B cell (primary cell): ENCODE measurements around the gene GRM4. TPM values are rescaled to one million over a fixed set of nuclear protein-coding genes. Genes with fewer than 3 reads are reported as not detected.

Source experiments
- ATAC-seq: fragments of 200-7000 bp; cut with Tn5 transposase; one replicate; pipeline ENCODE4 v1.10.0; 2021; ENCODE audit warnings: low read depth, mild to moderate bottlenecking, moderate number of reproducible peaks, moderate library complexity
- CTCF ChIA-PET: fragments of 350-600 bp; sonication (Branson Sonifier 250); formaldehyde crosslinking; loops from one replicate; lab custom pipeline; 2021; ENCODE audit warnings: antibody characterized with exemption, inconsistent platforms; lab: Charles Lee
- POLR2A ChIA-PET: fragments of 350-600 bp; sonication (Branson Sonifier 250); formaldehyde crosslinking; loops from one replicate; lab custom pipeline; 2021; ENCODE audit warnings: antibody characterized with exemption; lab: Charles Lee
- DNase-seq: peaks from one replicate; pipeline ENCODE4 v3.0.0; 2013
- H2AFZ ChIP-seq: 2 replicates; pipeline ENCODE4 v1.6.1; 2012; ENCODE audit warnings: mild to moderate bottlenecking, low read depth, low read length; ENCODE audit not compliant: insufficient read depth, poor library complexity, severe bottlenecking
- H3K27ac ChIP-seq, 2 donors: 1 replicate in 1 of 2; 2 replicates in 1 of 2; pipeline ENCODE4 v1.5.1; 2012 to 2013; ENCODE audit warnings: low read length in 2 of 2, mild to moderate bottlenecking in 2 of 2, moderate library complexity in 1 of 2
- H3K27me3 ChIP-seq, 4 experiments: fragments of 200-600 bp in 1 of 4; sonication (generic) in 1 of 4; replicated peaks in 1 of 4; 1 replicate in 2 of 4; 2 replicates in 2 of 4; pipeline versions ENCODE4 v1.6.1 to v1.7.0; 2013 to 2016; ENCODE audit warnings: low read length in 3 of 4, mild to moderate bottlenecking in 2 of 4, mixed read lengths in 1 of 4, moderate library complexity in 1 of 4; ENCODE audit not compliant: insufficient read depth in 4 of 4, control insufficient read depth in 3 of 4; ENCODE audit errors: control extremely low read depth in 1 of 4
- H3K36me3 ChIP-seq, 2 experiments: replicated peaks in 1 of 2; 1 replicate in 1 of 2; 2 replicates in 1 of 2; pipeline versions ENCODE4 v1.6.1 to v1.7.1; 2013; ENCODE audit warnings: low read length in 1 of 2; ENCODE audit not compliant: insufficient read depth in 2 of 2, control insufficient read depth in 1 of 2; ENCODE audit errors: control extremely low read depth in 1 of 2, extremely low read depth in 1 of 2
- H3K4me1 ChIP-seq, 2 donors: fragments of 200-600 bp in 1 of 2; sonication (generic) in 1 of 2; 1 replicate in 1 of 2; 2 replicates in 1 of 2; pipeline versions ENCODE4 v1.5.1 to v1.6.1; 2013 to 2017; ENCODE audit warnings: low read length in 2 of 2; ENCODE audit not compliant: control insufficient read depth in 2 of 2, insufficient read depth in 2 of 2
- H3K4me2 ChIP-seq: replicated peaks from 2 replicates; pipeline ENCODE3; 2012; ENCODE audit warnings: mild to moderate bottlenecking, low read depth, low read length; ENCODE audit not compliant: poor library complexity, severe bottlenecking
- H3K4me3 ChIP-seq, 5 experiments: fragments of 200-600 bp in 1 of 5; sonication (generic) in 1 of 5; 1 replicate in 3 of 5; 2 replicates in 2 of 5; pipeline versions ENCODE4 v1.5.1 to v1.7.0; 2011 to 2016; ENCODE audit warnings: low read length in 4 of 5, mild to moderate bottlenecking in 4 of 5, low read depth in 2 of 5, control low read depth in 1 of 5, moderate library complexity in 1 of 5; ENCODE audit not compliant: insufficient read depth in 1 of 5; ENCODE audit errors: control extremely low read depth in 1 of 5, extremely low read depth in 1 of 5
- H3K79me2 ChIP-seq: fragments of 200-600 bp; sonication (generic); one replicate; pipeline ENCODE4 v1.6.0; 2016; ENCODE audit warnings: low read length; ENCODE audit not compliant: control insufficient read depth, insufficient read depth
- H3K9ac ChIP-seq: fragments of 200-600 bp; sonication (generic); 2 replicates; pipeline ENCODE4 v1.6.1; 2017; ENCODE audit warnings: mild to moderate bottlenecking, low read length, moderate library complexity
- H3K9me3 ChIP-seq, 3 donors: one replicate each; pipeline versions ENCODE4 v1.6.1 to v1.7.1; 2013; ENCODE audit warnings: low read length in 2 of 3; ENCODE audit not compliant: control insufficient read depth in 2 of 3, insufficient read depth in 1 of 3; ENCODE audit errors: control extremely low read depth in 1 of 3
- H4K20me1 ChIP-seq: 2 replicates; pipeline ENCODE4 v1.6.0; 2012; ENCODE audit warnings: mild to moderate bottlenecking, low read length; ENCODE audit not compliant: insufficient read depth, control insufficient read depth, poor library complexity, severe bottlenecking
- H3K27ac Mint-ChIP-seq: one replicate; pipeline ENCODE4 v1.8.0; 2021; ENCODE audit warnings: mixed read lengths
- H3K27me3 Mint-ChIP-seq: one replicate; pipeline ENCODE4 v1.8.0; 2021; ENCODE audit warnings: mixed read lengths
- H3K4me1 Mint-ChIP-seq: one replicate; pipeline ENCODE4 v1.8.0; 2021; ENCODE audit warnings: mixed read lengths
- H3K4me3 Mint-ChIP-seq: one replicate; pipeline ENCODE4 v1.8.0; 2021; ENCODE audit warnings: mixed read lengths
- H3K9me3 Mint-ChIP-seq: one replicate; pipeline ENCODE4 v1.8.0; 2022; ENCODE audit warnings: mixed read lengths; ENCODE audit not compliant: insufficient read depth
- EZH2 ChIP-seq: IDR thresholded peaks from 2 replicates; pipeline ENCODE4 v1.6.1; 2012; ENCODE audit warnings: borderline replicate concordance, low read depth, mild to moderate bottlenecking, moderate library complexity, low read length; ENCODE audit not compliant: insufficient read depth, poor library complexity, severe bottlenecking
- WGBS: methylation state at CpG from one replicate; pipeline ENCODE4 v1.1.5; 2013; ENCODE audit warnings: missing lambda C conversion rate; ENCODE audit not compliant: insufficient coverage; 5-methylcytosine and 5-hydroxymethylcytosine counted together
- intact Hi-C: fragments of 100-400 bp; cut with micrococcal nuclease; formaldehyde crosslinking; loops from one replicate; pipeline ENCODE4 v1.10.0; 2022
- polyA plus RNA-seq: library from polyadenylated mRNA; depleted of rRNA; stranded (reverse); fragments of >200 nt; gene quantifications from 2 replicates; pipeline ENCODE4 v1.2.3, GENCODE V29; 2012
- total RNA-seq, 2 donors: library from RNA; stranded (reverse); fragments of 120-200 nt in 1 of 2; gene quantifications; 1 replicate in 1 of 2; 2 replicates in 1 of 2; pipeline versions ENCODE4 v1.2.3 to v1.2.4, GENCODE V29; 2013 to 2022
- TF ChIP-seq, protein P1 (sequence below): fragments of 200-600 bp; IDR thresholded peaks from one replicate; pipeline ENCODE4 v1.8.0; 2022; ENCODE audit warnings: antibody characterized with exemption, mild to moderate bottlenecking

GRM4 gene
- total and polyA plus RNA-seq, 2 donors (not counting 1 experiment from before 2014, with no cell fraction given) = 0.04 TPM; not detected in 1

DNA sequence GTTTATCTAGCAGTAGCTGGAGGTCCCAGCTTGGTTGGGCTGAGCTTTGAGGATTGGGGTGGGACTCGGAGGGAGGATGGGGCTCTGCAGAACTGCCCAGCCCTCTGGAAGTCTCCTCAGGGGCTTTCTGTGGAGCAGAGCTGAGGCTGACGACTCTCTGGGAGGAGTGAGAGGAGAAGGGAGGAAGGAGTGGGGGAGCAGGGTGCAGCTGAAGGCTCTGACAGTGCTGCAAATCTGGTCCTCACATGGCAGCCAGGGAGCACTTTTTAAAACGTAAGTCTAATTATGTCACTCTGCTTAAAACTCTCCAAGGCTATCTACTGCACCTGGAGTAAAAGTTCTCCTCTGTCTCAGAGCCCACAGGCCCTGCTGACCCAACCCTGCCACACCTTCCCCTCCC is 32.4 kb downstream of the GRM4 start:
- H3K9me3 ChIP-seq = peaks cover 0 to 8% (median 0%) of the 10 kb centered on the region in 3 donors
- H4K20me1 ChIP-seq = no peaks in the 10 kb centered on the region
- 44% methylated on average over 3 of the region's 3 CpGs for WGBS
- H2AFZ ChIP-seq = no peak overlapping the region
- no peak overlapping the region for H3K4me2 ChIP-seq
- POLR2A ChIA-PET = no interaction called here
- H3K27ac Mint-ChIP-seq = no peak overlapping the region
- TF ChIP-seq, protein P1, sequence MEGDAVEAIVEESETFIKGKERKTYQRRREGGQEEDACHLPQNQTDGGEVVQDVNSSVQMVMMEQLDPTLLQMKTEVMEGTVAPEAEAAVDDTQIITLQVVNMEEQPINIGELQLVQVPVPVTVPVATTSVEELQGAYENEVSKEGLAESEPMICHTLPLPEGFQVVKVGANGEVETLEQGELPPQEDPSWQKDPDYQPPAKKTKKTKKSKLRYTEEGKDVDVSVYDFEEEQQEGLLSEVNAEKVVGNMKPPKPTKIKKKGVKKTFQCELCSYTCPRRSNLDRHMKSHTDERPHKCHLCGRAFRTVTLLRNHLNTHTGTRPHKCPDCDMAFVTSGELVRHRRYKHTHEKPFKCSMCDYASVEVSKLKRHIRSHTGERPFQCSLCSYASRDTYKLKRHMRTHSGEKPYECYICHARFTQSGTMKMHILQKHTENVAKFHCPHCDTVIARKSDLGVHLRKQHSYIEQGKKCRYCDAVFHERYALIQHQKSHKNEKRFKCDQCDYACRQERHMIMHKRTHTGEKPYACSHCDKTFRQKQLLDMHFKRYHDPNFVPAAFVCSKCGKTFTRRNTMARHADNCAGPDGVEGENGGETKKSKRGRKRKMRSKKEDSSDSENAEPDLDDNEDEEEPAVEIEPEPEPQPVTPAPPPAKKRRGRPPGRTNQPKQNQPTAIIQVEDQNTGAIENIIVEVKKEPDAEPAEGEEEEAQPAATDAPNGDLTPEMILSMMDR = no peak
- no peak for TF ChIP-seq EZH2
- H3K4me3 ChIP-seq = no peak overlapping the region
- CTCF ChIA-PET = no interaction called here
- DNase-seq (no peak), ATAC-seq (no peak)
- no peak overlapping the region for H3K27ac ChIP-seq
- no peaks in the 10 kb centered on the region for H3K9me3 Mint-ChIP-seq
- intact Hi-C loops = no loop called here
- H3K27me3 ChIP-seq = peaks cover 0 to 22% (median 0%) of the 10 kb centered on the region in 4 experiments
- no peak overlapping the region for H3K9ac ChIP-seq
- H3K79me2 ChIP-seq = no peaks in the 10 kb centered on the region
- H3K4me1 Mint-ChIP-seq = no peaks in the 10 kb centered on the region
- H3K27me3 Mint-ChIP-seq = peaks cover 43% of the 10 kb centered on the region
- H3K4me1 ChIP-seq = no peaks in the 10 kb centered on the region
- H3K4me3 Mint-ChIP-seq = no peak overlapping the region
- H3K36me3 ChIP-seq = no peaks in the 10 kb centered on the region

- intact Hi-C loops = no loop called here
These were observed 33.8 kb downstream of the GRM4 start for GRCh38 chr6:34112126-34112525.

More at GRCh38 chr6:34112126-34112525, 33.8 kb downstream of the GRM4 start:
- Histone ChIP-seq H3K36me3 (no peaks in the 10 kb centered on the region), H3K4me3 (no peak overlapping the region), H4K20me1 (no peaks in the 10 kb centered on the region), H3K79me2 (no peaks in the 10 kb centered on the region), H3K27ac (no peak overlapping the region), H3K9ac (no peak overlapping the region), H3K4me1 (no peaks in the 10 kb centered on the region), H2AFZ (no peak overlapping the region), H3K4me2 (no peak overlapping the region), H3K9me3 (peaks cover 0 to 13% (median 0%) of the 10 kb centered on the region in 3 donors), H3K27me3 (peaks cover 0 to 22% (median 0%) of the 10 kb centered on the region in 4 experiments)
- 68% methylated on average over 5 of the region's 5 CpGs for WGBS
- TF ChIP-seq, protein P1 = no peak
- TF ChIP-seq EZH2 = no peak
- ATAC-seq (no peak), DNase-seq (no peak)
- ChIA-PET POLR2A (no interaction called here), CTCF (no interaction called here)
- H3K27ac Mint-ChIP-seq = no peak overlapping the region
- H3K9me3 Mint-ChIP-seq = no peaks in the 10 kb centered on the region
- peaks cover 45% of the 10 kb centered on the region for H3K27me3 Mint-ChIP-seq
- no peak overlapping the region for H3K4me3 Mint-ChIP-seq
- no peaks in the 10 kb centered on the region for H3K4me1 Mint-ChIP-seq
